ENCODE data around the gene APOA1.
"Not testable (repeated sequence)": the region's sequence is repeated elsewhere in the genome, so short reads cannot be mapped to it uniquely, and the experiment has no call there.

APOA1 gene

DNA sequence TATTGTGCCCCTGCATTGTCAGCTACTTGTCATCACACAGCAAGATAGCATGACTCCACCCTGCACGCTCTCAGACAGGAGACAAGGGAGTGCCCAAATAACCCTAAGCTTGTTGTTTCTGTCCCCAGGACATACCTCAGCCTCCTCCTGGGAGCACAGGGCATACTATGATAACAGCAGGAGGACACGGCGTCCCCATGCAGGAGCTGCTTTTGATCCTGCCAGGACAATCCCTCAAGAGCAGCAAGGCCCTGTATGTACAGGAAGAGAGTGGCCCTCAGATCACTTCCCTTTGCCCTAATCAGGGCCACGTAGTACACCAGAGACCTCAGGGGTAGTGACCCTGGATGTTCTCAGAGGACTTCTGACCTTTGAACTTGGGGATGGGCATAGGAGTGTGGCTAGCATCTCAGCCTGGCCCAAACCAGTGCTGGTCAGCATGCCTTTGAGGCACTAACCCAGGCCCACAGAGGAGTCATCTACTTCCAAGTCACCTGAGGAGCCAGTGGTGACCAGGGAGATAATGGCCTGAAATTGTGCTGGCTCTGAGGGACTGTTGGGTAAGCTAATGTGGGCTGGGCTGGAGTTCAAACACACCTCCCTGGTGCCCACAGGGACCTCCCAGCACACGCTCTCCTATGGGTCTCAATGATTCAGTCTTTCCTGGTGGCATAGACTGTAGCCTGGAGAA lies 23.5 kb downstream of the APOA1 start:
- DNase-seq (ENCODE audit: low spot score): no peak

DNA sequence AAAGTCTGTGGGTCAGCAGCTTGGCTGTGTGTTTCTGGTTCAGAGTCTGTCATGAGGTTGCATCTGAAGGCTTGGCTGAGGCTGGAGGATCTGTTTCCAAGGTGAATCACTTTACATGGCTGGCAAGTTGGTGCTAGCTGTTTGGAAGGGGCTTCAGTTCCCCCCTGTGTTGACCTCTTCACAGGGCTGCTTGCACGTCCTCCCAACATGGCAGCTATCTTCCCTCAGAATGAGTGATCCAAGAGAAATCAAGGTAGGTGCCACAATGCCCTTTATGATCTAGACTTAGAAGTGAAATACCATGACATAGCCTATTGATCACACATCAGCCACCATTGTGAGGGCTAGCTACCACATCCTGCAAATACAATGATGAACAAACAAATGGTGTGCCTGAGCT lies 24.3 kb downstream of the APOA1 start:
- no peak for DNase-seq (ENCODE audit: low spot score)

DNA sequence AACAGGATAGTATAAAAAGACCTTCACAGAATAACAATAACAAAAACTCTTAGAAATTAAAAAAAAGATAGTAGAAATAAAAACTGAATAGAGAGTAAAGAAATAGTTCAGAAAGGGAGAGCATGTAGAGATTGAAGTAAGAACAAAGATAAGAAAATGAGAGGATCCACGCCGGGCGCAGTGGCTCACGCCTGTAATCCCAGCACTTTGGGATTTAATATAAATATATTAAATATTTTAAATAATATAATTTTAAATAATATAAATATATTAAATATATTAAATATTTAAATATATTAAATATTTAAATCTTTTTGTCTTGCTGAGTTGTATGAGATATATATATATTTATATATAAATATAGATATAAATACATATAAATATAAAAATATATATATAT lies 25.3 kb downstream of the APOA1 start:
- DNase-seq (ENCODE audit: low spot score): no peak

DNA sequence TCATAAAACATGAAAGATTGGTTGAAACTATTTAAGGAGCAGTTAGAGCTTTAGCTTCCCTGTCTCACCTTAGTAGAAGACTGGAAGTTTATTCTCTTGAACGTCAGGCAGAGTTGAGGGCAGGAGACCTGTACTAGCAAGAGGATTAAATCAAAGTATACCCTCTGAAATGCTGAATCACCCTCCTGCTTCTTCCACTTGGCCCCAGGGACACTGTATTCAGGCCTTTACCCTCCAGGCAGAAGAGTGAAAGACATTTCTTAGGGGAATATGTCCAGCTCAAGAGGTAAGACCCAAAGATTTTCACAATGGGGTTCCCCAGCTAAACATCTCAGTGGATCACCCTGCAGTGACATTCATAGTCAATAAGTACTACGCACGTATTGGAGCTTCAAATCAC lies 26.2 kb downstream of the APOA1 start:
- no peak for DNase-seq (ENCODE audit: low spot score)

DNA sequence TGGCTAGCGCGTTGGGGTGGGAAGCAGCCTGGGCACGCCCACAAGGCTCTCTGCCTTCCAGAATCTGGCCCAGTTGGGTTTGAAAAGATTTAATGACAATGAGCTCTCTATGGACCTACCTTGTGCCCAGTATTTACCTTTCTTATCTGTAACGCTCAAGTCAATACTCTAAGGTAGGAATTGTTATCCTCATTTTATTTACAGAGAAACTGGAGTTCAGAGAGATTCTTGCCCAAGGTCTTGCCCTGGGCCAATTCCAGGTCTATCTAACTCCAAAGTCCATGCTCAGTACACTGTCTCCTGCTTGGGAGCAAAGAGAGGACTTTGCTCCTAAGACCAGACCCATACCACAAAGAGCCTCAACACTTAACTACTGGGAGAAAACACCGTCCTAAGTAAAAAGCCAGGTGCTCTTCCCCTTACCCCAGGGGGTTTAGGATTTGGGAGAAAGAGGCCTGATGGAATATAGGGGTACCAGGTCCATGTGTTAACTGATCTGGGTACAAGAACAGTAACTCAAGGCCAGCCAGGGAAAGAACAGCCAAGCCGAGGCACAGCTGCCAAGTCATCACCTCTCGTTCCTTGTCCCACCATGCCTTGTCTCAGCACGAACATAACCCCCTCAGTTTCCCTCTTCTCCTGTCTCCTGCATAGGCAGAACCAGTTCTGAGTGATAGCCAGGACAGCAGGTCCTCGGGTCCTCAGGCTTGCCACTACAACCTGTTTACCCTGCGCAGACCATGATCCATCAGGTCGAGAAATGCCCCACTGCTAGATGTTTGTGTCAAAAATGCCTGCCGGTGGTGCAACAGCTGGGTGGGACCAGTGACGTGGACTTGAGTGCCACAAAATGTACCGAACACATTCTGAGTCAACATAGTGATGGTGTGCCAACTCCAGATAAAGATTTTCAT lies 28.9 kb downstream of the APOA1 start:
- DNase-seq (ENCODE audit: low spot score): peak; percentile 78

DNA sequence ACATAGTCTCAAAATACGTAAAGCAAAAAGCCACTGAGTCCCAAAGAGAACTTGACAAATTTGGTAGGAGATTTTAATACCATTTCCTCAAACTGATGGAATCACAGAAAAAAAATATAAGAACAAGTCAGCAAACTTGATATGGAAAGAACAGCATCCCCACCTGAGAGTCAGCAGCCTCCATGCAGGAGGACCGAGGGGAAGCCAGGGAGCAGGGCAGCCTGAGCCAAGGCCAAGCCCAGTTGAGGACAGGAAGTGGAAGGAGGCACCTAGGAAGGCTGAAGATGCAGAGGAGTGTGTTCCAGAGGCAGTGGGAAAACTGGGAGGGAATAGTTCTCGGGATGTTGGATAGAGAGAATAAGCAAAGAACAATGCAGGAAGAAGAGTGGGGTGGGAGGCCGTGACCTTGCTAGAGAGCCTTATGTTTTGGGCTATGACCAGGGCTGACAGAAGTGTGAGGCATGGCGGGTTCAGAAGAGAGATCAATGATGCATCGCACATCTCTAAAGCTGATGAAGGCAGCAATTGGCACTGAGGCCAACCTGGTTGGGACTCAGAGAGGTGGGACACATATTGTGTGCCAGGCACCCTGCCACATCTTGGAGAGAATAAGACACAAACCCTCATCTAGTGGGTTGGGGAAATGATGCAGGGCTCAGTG lies 29.7 kb downstream of the APOA1 start:
- DNase-seq (ENCODE audit: low spot score): no peak

DNA sequence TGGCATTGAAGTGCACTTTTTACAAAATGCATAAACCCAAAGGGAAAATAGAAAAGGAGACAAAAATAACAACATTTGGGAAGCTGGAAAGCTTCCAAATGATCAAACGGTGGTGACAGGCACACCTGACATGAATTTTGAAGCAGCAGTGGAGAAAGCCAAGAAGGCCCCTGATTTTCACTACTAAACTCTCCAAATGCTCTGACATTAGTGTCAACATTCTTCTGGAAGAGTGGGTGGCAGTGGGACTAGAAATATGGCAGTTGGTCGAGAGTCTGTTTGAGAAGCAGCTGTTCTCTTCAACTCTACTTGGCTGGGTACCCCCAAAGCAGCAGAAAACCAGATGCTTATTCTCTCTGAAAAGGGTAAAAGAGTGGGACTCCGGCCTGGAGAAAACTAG lies 33.4 kb downstream of the APOA1 start:
- no peak for DNase-seq (ENCODE audit: low spot score)

DNA sequence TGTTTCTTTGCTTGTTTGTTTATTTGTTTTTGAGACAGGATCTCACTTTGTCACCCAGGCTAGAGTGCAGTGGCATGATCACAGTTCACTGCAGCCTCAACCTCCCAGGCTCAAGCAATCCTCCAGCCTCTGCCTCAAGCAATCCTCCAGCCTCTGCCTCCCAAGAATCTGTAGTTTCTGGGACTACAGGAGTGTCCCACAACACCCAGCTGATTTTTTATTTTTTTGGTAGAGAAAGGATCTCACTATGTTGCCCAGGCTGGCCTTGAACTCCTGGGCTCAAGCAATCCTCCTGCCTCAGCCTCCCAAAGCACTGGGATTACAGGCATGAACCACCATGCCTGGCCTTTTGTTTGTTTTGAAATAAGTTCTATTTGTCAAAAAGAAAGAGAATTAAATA lies 35.8 kb downstream of the APOA1 start:
- not testable (repeated sequence) for DNase-seq (ENCODE audit: low spot score)

DNA sequence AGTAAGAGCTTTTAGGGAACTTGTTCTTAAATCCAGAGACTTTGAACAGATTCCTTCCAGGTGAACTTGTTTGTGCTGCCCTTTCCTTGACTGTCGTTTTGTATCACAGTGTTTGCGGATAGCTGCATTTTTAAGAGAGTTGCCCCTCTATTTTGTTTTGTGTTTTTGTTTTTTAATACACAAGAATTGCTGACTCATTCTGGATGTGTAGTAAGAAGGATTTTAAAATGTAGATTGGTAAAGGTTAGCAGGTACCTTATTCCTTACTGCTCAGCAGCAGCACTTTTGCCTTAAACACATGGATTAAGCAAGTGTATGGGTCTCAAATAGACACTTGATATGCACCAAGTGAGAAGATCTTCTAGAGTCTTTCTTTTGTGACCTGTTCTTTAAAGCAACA lies 36.8 kb downstream of the APOA1 start:
- no peak for DNase-seq (ENCODE audit: low spot score)

DNA sequence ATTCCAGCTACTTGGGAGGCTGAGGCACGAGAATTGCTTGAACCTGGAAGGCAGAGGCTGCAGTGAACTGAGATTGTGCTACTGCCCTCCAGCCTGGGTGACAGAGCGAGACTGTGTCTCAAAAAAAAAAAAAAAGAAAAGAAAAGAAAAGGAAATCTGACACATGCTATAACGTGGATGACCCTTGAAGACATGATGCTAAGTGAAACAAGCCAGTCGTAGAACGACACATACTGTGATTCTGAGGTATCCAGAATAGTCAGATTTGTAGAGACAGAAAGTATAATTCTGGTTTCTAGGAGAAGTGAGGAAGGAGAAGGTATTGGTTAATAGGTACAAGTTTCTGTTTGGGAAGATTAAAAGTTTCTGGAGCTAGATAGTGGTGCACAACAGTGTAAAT lies 39.1 kb downstream of the APOA1 start:
- no peak for DNase-seq (ENCODE audit: low spot score)

DNA sequence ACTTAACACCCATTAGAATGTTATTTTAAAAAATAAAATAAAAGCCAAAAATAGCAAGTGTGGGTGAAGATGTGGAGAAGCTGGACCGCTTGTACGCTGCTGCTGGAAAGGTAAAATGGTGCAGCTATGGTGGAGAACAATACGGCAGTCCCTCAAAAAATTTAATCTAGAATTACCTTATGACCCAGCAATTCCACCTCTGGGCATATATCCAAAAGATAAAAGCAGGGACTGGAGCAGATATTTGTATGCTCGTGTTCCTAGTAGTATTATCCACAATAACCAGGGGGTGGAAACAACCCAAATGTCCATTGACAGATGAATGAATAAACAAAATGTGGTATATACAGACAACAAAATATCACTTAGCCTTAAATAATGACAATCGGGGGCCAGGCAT lies 39.6 kb downstream of the APOA1 start:
- no peak for DNase-seq (ENCODE audit: low spot score)

DNA sequence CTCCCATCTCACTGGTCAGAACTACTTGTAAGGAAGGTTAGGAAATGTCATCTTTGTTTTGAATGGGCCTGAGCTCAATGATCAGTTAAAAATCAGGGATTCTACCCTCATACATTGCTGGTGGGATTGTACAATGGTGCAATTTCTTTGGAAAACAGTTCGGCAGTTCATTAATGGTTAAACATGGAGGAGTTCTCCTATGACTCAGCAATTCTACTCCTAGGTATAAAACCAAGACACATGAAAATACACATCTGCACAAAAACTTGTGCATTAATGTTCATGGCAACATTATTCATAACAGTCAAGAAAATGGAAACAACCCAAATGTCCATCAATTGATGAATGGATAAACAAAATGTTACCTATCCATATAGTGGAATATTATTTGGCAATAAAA lies 40.9 kb downstream of the APOA1 start:
- no peak for DNase-seq (ENCODE audit: low spot score)

DNA sequence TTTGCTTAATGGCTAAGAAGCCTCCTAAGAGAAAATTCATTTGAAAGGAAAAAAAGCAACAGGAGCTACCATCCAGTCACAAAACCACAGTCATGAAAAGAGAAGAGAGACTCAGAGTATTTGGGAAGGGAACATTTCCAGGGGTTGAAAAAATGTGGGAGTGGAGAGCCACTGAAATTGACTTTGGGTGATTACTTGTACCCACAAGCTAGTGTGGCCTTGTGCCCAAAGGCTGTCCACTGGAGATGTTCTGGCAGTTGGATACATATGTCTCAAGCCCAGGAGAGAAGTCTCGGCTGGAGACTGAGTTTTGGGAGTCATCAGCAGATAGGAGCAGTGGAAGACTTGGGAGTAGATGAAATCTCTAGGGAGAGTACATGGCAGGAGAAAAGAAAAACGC lies 42.6 kb downstream of the APOA1 start:
- DNase-seq (ENCODE audit: low spot score): no peak

DNA sequence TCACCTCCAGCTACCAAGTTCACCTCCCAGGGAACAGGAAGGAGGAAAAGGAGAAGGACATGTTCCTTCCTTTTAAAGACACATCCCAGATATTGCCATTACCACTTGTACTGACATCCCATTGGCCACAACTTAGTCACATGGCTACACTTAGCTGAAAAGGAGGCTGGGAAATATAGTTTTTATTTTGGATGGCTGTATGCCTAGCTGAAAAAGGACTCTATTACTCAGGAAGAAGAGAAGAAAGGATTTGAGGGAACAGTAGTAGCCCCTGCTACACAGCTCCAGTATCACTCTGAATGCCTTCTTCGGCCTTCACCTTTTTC lies 43.7 kb downstream of the APOA1 start:
- DNase-seq (ENCODE audit: low spot score): no peak

DNA sequence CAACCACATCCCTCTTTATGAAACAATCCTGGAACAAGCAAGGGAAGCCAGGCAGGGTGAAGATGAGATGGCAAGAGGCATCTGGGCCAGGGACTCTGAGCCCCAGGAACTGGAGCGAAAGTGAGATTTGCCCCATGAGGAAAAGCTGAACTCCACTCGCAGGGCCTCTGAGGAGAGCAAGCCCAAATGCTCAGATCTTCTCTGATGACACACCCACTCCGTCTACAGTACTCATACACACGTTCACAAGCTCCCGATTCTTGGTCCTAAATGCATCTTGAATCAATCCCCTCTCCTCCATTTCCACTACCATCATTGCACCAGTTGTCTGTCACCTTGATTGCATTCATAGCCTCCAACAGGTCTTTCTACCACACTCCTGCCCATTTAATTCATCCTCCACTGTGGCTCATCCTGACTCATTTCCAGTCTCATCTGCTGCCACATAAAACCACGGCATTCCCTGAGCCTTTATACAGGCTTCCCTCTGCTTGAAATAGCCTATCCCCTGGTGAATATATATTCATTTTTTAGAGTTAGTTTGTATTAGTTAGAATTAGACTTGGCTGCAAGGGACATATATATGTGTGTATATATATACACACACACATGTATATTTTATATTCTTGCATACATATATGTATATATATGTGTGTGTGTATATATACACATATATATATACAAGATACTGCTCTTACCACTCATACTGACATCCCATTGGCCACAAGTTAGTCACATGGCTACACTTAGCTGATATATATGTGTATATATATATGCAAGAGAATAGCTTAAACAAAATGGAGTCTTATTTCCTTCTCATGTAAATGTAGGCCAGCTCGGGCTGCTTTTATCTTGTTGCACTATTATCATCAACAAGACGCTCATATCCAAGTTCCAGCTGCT lies 44.3 kb downstream of the APOA1 start:
- DNase-seq (ENCODE audit: low spot score): peak; percentile 75

DNA sequence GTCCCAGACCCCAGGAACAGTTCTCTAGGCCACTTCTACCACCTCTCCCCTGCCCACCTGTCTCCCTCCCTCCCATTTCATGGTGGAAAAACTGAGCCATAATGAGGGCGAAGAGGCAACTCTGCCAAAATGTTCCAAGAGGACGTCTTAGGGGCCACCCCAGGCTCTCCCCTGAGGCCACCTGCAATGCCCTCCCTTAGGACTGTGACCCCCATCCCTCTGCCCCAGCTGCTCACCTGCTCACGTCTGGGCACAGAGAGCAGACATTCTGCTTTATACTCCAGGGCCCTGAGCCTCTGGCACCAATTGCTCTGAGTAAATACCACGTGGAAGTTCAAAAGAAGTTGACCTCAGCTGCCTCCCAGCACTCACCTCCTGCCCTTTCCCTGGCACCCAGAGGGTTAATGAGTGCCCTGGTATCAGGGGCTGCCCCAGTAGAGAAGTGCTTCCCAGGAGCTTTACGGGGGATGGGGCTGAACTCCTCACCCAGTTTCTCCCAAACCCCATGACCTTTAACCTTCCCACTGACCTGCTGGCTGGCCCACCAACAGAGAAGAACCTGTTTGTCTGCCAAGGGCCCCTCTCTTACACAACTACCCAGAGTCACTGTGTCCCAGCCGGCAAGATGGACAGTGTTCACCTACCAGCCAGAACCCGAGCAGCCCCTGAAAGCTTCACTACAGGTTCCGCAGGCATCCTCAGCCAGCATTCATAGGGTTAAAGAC lies 45.1 kb downstream of the APOA1 start:
- DNase-seq (ENCODE audit: low spot score): no peak

DNA sequence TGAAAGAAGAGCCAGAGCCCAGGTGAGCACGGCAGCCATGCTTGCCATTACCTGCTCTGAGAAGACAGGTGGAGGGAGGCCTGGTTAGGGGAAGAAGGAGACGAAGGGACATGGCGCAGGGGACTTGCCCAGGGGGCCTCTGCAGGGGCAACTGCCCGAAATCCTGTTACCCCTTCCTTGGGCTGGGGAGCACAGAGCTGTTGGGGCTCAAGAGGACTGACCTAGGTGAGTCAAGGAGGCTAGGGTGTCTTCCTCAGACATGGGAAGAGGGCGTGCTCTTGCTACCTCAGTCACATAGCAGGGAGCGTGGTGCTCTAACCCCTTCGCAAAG lies 45.6 kb downstream of the APOA1 start, which contains the start of gene APOA5:
TSS of gene APOA5 (minus strand) at position 67 of the 331 bp plus-strand sequence. CDS start at position 48, 19 bp downstream.
- DNase-seq (ENCODE audit: low spot score): no peak

DNA sequence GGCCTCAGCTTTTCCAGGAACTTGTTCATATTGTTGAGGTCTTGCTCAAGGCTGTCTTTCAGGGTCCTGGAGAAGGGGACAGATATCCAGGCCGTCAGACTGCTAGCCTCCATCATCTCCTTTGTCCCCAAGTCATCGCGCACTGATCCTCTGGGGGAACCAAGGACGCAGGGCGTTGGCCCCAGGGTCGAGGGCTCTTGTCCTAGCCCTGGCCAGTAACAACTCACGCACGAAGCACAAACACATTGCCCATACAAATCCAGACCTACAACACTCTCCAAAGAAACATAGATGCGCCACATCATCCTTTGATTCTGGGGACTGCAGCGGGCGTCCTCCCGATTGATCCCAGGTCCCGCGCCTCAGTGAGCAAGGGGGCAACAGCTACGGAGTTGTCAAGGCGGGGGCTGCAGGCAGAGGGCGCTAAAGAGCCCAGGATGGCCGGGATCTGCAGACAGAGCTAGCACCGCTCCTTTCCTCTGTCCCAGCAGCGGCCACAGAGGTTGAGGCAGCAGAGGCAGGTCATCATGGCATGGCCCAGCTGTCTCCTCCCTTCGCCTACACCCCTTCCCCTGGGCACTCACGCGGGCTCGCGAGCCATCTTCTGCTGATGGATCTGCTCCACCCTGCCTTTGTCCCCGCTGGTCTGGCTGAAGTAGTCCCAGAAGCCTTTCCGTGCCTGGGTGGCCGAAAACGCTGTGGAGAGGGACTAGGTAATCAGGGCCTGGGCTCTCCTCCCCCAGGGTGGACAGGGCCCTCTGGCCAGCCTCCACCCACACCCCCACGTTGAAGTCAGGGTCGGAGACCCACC lies 46.2 kb downstream of the APOA1 start:
- DNase-seq (ENCODE audit: low spot score): peak; percentile 92

DNA sequence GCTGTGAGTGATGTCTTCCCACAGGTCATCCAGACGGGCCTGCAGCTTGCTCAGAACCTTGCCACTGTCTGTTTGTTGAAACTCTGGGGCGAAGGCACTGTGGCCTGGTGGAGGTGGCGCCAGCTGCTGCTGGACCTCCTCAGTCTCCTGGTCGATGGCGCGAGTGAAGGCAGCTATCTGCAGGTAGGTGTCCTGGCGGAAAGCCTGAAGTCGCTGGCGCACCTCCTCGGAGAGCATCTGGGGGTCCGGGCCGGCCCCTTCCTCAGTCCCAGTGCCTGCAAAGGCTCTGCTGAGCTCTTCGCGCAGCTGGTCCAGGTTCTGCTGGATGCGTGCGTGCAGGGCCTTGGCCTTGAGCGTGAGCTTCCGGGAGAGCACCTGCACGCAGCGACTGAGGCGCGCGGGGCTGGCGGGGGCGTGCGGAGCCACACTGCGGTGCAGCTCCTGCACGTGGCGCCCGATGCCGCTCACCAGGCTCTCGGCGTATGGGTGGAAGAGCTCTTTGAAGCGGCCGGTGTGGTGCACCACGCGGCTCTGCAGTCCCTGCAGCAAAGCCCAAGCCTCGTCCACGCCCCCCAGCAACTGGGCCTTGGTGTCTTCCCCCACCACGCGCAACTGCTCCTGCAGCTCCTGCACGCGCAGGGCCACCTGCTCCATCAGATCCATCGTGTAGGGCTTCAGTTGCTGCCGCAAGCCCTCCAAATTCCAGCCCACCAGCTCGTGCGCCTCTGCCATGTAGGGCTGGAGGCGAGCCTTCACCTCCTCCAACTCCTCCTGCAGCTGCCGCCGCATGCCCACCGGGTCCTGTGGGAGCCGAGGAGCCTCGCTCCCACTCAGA lies 47.0 kb downstream of the APOA1 start:
- no peak for DNase-seq (ENCODE audit: low spot score)

DNA sequence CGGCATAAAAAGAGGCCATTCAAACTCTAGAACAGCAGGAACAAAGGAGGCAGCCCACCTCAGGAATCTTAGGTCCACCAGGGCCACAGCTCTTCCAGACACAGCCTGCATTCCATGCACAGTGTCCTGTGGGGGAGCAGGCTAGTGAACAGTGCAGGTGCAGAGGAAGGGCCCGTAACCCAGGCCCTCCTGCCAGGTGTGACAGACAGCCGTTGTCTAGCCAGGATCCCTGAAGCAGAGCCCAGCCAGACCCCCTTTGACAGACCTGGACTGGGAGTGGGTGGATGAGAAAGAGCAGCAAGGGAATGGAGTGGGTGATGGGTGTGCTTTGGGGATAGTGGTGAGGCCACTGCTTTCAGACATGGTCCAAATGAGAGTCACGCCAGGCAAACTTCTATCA lies 48.4 kb downstream of the APOA1 start:
- DNase-seq (ENCODE audit: low spot score): no peak

Data from AG20443 (cell line).